Measurements from ENCODE around the gene NOP9. TPM values are rescaled to one million over a fixed set of nuclear protein-coding genes. Genes with fewer than 3 reads are reported as not detected.
A peak's percentile ranks its signal among the peaks of the same experiment; 100 is the strongest.

The NOP9 gene
- total RNA-seq, 2 donors from 2014 or later: 21.2 to 22.9 TPM

GRCh38 chr14:24262821-24263733 lies 36.6 kb upstream of the NOP9 start, which contains the start of gene TGM1:
TSS of gene TGM1 (minus strand) at chr14:24263177. CDS start at chr14:24262352, 825 bp downstream.
- Histone ChIP-seq H3K27me3 (replicated peaks; ENCODE audit: insufficient read depth) (no peaks in the 10 kb centered on the region), H3K4me3 (no peak within 1 kb of the TSS), H3K4me1 (replicated peaks) (no peaks in the 10 kb centered on the region), H3K27ac (peak within 1 kb of the TSS in 1 of 2 donors; percentile 1), H3K36me3 (peaks cover 0 to 6% of the 10 kb centered on the region in 2 donors), H3K9me3 (no peaks in the 10 kb centered on the region)
- intact Hi-C loops (cut with DNase I): no loop called here
- TF ChIP-seq POLR2A (IDR thresholded peaks at IDR 0.05) (peak; percentile 12), POLR2AphosphoS5 (IDR thresholded peaks at IDR 0.05) (no peak), CTCF (IDR thresholded peaks at IDR 0.05) (no peak)
- WGBS: 79% methylated on average over 14 of the region's 14 CpGs
- no peak for DNase-seq (ENCODE audit: low spot score)

GRCh38 chr14:24263848-24264247 lies 35.8 kb upstream of the NOP9 start:
- Histone ChIP-seq H3K27ac (peak overlapping the region in 1 of 2 donors; percentile 1), H3K9me3 (no peaks in the 10 kb centered on the region), H3K27me3 (replicated peaks; ENCODE audit: insufficient read depth) (no peaks in the 10 kb centered on the region), H3K4me3 (no peak overlapping the region), H3K4me1 (replicated peaks) (no peaks in the 10 kb centered on the region), H3K36me3 (peaks cover 0 to 6% of the 10 kb centered on the region in 2 donors)
- no peak for DNase-seq (ENCODE audit: low spot score)
- TF ChIP-seq POLR2AphosphoS5 (IDR thresholded peaks at IDR 0.05) (peak; percentile 5), CTCF (IDR thresholded peaks at IDR 0.05) (no peak)
- intact Hi-C loops (cut with DNase I): no loop called here
- WGBS: 54% methylated on average over 6 of the region's 6 CpGs

GRCh38 chr14:24264298-24264697 lies 35.4 kb upstream of the NOP9 start:
- Histone ChIP-seq H3K4me3 (no peak overlapping the region), H3K27ac (peak overlapping the region in 1 of 2 donors; percentile 1), H3K9me3 (no peaks in the 10 kb centered on the region), H3K4me1 (replicated peaks) (no peaks in the 10 kb centered on the region), H3K36me3 (peaks cover 0 to 6% of the 10 kb centered on the region in 2 donors), H3K27me3 (replicated peaks; ENCODE audit: insufficient read depth) (no peaks in the 10 kb centered on the region)
- intact Hi-C loops (cut with DNase I): no loop called here
- TF ChIP-seq POLR2A (IDR thresholded peaks at IDR 0.05): no peak
- no peak for TF ChIP-seq CTCF (IDR thresholded peaks at IDR 0.05)
- no peak for TF ChIP-seq POLR2AphosphoS5 (IDR thresholded peaks at IDR 0.05)
- no peak for DNase-seq (ENCODE audit: low spot score)
- 28% methylated on average over 6 of the region's 6 CpGs for WGBS

- WGBS: 91% methylated on average over 18 of the region's 18 CpGs
- no peaks in the 10 kb centered on the region for H3K27me3 ChIP-seq (replicated peaks; ENCODE audit: insufficient read depth)
- no peaks in the 10 kb centered on the region for H3K4me1 ChIP-seq (replicated peaks)
- no peak for TF ChIP-seq POLR2A (IDR thresholded peaks at IDR 0.05)
- TF ChIP-seq POLR2AphosphoS5 (IDR thresholded peaks at IDR 0.05): no peak
- TF ChIP-seq CTCF (IDR thresholded peaks at IDR 0.05): no peak
- no peaks in the 10 kb centered on the region for H3K9me3 ChIP-seq
- H3K4me3 ChIP-seq: no peak overlapping the region
- no peak overlapping the region for H3K27ac ChIP-seq
- DNase-seq (ENCODE audit: low spot score): no peak
- peaks cover 0 to 6% of the 10 kb centered on the region in 2 donors for H3K36me3 ChIP-seq
- intact Hi-C loops (cut with DNase I): no loop called here
Observed at GRCh38 chr14:24266344-24267244, 33.1 kb upstream of the NOP9 start.
